ENCODE results near the gene RIMS4.

DNA sequence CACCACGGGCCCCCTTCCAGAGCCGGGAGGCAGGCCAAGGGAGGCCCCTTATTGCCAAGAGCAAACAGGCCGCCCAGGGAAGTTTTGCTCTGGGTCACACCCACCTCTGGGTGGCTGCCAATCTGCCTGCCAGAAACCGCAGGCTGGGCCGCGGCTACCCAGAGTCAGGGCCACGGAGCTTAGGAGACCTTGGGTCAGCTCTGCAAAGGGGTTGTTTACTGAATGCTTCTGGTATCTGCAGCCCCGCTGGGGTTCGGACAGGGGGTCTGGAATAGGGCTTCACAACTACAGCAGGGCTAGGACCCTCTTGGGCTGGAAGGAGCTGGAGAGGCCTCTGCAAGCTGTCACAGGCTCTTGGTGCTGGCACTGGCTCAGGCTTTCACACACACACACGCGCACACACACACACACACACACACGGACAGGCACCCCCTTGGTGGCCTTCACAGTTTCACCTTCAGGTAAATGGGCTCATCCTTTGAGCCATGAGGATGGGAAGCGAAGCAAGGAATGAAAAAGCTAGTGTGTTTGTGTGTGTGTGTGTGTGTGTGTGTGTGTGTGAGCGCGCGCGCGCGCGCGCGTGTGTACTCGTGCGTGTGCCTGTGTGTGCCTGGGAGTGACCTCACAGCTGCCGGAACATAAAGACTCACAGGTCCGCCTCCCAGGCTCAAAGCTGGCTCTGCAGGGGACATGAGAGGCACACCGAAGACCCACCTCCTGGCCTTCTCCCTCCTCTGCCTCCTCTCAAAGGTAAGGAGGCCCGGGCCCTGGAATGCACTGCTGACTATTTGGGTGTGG lies 95.4 kb downstream of the RIMS4 start, which contains the start of gene CCN5:
- TF ChIP-seq POLR2A (IDR thresholded peaks at IDR 0.05; ENCODE audit: low read length) (no peak), GATA1 (IDR thresholded peaks at IDR 0.05; ENCODE audit: low read depth, low read length) (no peak)
